HG03135 (cell line): ENCODE results near the gene FAM131C.
"Not testable (repeated sequence)": the region's sequence is repeated elsewhere in the genome, so short reads cannot be mapped to it uniquely, and the experiment has no call there.

ENCODE experiments used
- ATAC-seq: cut with Tn5 transposase; IDR thresholded peaks from one replicate; pipeline ENCODE4 v1.9.1; 2021; ENCODE audit warnings: mild to moderate bottlenecking, moderate library complexity; ENCODE audit not compliant: unreplicated experiment

Gene FAM131C

DNA sequence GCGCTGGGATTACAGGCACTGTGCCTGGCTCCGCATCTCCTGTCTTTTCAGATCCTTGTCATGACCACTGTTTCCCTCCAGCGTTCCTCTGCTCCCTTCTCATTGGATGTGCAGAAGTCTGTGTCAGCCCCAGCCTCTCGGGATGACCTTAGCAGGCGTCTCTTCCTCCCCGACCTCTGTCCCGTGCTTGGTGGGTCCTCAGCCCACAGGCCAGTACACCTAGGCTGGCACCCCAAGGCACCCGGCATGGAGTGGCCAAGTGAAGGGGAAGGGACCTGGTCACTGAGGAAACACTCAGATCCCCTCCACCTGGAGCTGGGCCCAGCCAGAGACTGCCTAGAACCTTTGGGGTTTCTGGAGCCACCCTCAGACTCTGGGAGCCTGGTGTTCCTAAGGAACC, 32.3 kb downstream of the FAM131C start:
- no peak for ATAC-seq

DNA sequence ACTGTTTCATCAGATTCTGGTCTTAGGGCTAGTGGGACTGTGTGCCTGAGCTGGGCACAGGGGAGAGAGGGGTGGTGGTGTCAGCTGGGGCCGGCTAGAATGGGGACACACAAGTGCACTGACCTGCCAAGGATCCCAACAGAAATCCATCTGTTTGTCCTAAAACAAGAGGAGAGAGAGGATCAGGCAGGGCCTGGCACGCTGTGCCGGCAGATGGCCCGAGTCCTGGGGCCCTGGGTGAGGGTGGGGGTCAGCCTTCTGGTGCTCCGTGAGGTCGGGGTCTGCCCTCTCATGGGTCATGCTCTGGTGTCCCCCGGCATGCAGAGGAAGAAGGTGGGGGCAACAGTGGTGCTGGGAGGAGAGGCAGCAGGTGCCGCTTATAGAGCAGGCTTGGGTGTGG, 33.6 kb downstream of the FAM131C start:
- ATAC-seq: not testable (repeated sequence)

DNA sequence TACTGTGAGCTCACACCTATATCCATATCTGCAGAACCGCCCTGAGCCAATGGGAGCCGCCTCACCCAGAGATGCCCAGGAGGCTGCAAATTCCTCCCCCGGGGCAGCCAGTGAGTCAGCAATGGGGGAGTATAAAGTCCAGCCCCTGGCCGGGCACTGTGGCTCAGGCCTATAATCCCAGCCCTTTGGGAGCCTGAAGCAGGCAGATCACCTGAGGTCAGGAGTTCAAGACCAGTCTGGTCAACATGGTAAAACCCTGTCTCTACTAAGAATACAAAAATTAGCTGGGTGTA, 34.9 kb downstream of the FAM131C start:
- ATAC-seq: no peak

GRCh38 chr1:16036461-16036860, 37.0 kb downstream of the FAM131C start:
- not testable (repeated sequence) for ATAC-seq

GRCh38 chr1:16033103-16033632, 40.3 kb downstream of the FAM131C start:
- ATAC-seq: not testable (repeated sequence)

DNA sequence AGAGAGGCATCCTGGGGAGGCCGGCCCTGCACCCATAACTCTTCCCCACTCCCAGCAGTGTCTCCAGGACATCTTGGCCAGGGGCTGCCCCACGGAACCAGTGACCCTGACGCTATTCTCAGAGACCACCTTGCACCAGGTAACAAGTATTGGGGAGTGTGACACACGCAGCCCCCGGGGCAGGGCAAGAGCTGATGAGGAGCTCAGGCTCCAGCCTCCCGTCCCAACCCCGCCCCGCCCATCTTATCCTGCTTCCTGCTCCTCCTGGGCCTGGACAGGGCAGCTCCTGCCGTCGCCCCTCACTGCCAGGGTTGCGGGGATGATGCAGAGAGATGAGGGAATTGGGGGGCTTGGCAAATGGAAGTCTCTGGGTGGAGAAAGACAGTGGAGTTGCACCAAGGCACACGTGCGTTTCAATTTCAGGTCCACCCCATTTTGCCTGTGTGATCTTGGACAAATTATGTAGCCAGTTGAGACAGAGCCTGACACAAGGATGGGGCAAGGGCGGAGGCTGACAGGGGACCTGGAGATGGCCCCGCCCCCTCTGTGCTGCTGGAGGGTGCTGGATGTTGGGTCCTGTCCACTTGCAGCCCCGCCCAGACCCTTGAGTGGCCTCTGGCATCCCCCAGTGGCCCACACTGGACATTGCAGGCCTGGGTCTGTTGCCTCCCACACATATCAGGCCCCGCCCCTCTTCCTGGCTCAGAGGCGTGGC, 40.9 kb downstream of the FAM131C start:
- ATAC-seq: peak; percentile 54

DNA sequence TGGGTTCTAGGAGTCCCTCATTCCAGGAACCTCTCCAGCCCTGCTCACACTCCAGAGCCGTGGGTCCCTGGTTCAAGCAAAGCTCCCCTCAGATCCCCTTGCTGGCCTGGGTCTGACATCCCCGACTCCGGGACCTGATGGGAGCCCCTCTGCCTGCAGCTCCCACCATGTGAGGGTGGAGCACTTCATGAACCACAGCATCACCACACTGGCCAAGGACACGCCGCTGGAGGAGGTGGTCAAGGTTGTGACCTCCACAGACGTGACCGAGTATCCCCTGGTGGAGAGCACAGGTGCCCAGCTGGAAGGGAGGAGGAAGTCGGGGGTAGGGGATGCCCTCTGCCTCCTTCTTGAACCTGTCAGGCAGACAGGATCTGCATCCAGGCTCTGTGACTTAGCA, 41.9 kb downstream of the FAM131C start:
- no peak for ATAC-seq

DNA sequence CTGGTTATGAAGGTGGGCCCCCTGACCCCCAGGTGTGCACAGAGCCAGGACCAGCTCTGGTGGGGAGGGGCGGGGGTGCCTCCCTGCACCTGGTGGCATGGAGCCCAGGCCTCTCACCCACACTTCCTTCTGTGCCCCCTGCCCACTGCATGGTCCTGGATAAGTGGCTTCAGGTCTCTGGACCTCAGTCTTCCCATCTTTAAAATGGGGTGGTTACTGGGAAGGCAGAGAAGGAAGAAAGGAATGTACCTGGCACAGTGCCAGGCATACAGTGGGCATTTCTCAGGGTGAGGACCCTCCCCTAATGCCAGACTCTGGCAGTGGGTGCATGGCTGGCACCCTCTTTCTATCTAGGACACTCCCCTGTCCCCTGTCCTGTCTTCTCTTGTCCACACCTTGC, 44.2 kb downstream of the FAM131C start:
- ATAC-seq: no peak

DNA sequence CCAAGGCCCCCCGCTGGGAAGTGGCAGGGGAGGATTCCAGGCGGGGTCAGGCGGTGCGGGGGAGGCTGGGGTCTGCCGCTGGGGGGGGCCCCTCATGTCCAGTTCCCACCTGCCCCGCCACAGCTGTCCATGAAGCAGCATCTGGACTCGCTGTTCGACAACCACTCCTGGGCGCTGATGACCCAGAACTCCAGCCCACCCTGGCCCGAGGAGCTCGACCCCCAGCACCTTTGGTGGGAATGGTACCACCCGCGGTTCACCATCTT, 44.5 kb downstream of the FAM131C start:
- not testable (repeated sequence) for ATAC-seq

DNA sequence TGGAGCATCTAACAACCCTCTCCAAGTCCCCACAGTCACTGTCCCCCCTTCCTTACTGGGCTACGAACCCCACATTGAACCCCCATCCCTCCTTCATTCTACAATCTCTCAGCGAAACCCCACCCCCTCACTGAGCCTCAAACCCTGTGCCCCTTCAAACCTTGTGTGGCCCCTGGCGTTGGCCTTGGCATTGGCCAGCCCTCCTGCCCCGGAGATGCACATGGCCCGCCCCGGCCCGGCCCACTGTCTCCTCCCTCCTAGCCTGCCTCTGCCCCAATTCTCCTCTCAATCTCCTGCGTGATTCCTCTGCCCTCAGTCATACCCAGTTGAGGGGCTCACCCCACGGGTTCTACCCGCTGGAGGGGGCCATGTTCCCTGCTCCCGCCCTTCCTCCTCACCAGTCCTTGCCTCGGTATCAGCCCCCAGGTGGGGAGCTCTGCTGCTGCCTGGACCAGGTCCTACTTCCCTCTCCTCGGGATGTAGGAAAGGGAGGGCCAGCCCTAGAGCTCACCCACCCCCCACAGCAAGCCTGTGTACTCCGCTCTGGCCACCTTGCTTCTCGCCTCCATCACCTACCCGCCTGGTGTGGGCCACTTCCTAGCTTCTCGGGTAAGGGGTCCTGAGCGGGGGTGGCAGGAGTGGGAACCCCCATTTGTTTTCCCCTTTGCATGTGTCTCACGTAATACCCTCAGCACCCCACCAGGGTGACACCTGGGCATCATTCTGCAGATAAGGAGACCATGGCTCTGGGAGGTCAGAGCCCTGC, 45.0 kb downstream of the FAM131C start:
- ATAC-seq: no peak

- ATAC-seq: no peak
These were observed 46.5 kb downstream of the FAM131C start for GRCh38 chr1:16026723-16027484.

DNA sequence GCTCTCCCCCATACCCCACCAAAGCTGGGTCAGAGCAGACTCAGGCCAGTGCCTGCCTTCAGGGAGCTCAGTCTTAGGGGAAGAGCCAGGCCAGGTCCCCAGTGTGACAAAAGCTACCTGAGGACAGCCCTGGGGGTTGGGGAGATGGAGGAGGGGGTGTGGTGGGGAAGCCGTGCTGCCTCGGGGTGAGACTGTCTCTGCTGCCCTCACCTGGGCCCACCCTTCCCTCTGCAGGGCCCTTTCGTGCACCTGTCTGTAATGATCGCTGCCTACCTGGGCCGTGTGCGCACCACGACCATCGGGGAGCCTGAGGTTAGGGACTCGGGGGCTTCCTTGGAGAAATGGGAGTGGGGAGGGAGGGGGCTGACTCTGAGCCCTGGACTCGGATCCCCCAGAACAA, 47.1 kb downstream of the FAM131C start:
- not testable (repeated sequence) for ATAC-seq

DNA sequence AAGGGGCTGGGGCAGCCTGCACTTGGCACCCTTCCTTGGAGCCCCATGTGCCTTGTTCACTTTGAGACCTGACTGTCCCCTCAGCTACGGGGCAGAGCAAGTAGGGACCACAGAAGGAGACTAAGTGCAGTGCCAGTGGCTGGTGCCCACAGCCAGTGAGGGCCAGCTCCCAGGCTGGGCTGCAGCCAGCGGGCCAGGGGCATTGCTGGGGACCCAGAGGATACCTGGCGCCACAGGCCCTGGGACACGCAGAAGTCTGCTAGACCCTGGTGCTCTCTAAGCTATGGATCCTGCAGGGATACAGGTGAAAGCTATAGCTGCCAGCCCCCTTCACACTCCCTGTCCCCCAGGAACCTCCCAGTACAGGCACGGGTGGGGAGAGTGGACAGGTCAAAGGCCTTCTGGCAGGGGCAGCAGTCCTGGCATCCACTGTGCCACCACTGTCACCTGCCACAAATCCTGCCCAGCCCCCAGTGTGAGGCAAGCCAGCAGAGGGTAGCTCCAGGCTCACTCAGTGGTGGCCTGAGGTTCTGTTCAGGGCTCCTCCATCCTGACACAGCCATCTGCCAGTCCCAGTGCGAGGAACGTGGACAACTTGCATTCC, 50.3 kb downstream of the FAM131C start:
- no peak for ATAC-seq

DNA sequence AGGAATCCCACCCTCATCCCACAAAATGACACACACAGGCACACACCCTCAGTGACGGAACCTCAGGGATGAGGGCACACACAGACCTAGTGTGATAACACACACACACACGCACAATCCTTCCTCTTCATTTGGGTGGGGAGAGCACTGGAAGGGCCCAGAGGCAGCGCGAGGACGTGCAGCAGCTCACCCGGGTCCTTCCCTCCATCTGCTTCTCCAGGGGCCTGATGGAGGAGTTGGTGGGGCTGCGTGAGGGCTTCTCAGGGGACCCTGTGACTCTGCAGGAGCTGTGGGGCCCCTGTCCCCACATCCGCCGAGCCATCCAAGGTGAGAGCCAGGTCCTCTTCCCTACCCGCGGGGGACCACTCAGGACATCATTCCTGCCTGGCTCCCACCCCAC, 51.1 kb downstream of the FAM131C start:
- ATAC-seq: no peak

DNA sequence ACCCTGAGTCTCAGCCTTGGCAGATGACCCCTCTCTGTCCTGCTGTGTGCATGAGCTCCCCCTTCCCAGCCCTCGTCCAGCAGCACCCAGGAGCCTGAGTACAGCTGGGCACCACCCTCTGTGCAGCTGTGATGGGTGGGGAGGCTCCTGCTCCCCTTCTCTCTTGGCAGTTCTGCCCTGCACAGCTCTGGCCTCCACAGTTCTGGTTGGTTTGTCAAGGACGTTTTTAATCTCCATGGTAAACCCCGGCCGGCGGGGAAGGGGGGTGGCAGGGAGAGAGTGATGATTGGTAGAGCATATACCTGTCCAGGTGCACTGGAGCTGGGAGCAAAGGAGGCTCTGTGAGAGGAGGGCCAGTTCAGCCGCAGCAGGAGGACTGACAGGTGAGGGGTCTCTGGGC, 51.8 kb downstream of the FAM131C start, which contains the start of gene CLCNKA:
TSS of gene CLCNKA (plus strand) at position 356 of the 400 bp plus-strand sequence. CDS start 584 bp downstream, outside the sequence.
- ATAC-seq: no peak

DNA sequence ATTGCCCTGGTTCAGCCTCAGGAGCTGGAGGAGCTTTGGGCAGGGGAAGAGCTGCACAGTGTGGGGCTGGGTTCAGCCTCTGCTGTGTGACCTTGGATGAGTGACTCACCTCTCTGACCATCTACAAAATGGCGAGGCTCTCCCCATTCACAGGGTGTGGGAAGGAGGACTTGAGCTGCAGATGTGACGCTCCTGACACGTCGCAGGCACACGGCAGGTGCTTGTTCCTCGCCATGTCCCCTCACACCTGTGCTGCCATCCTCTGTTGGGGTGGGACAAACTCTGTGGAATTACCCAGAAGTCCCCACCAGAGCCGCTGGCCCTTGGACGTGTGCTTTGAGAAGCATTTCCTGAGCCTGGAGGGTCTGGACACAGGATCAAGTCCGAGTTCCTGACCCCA, 52.6 kb downstream of the FAM131C start:
- not testable (repeated sequence) for ATAC-seq

DNA sequence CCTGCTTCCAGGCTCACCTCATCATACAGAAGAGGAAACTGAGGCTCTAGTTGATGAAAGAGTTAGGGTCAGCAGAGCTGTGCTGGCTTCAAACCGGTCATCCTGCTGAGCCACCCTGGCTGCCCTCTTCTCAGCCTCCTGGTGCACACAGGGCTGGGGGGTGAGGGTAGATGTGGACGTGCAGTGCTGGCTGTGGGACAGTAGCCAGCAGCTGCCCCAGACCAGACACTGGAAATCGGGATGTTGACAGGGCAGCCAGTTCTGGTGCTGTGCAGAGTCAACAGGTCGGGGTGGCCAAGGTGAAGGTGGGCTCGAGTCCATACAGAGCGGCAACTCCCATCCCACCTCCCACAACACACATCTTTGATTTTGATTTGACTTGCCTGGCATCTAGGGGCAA, 53.1 kb downstream of the FAM131C start:
- no peak for ATAC-seq

DNA sequence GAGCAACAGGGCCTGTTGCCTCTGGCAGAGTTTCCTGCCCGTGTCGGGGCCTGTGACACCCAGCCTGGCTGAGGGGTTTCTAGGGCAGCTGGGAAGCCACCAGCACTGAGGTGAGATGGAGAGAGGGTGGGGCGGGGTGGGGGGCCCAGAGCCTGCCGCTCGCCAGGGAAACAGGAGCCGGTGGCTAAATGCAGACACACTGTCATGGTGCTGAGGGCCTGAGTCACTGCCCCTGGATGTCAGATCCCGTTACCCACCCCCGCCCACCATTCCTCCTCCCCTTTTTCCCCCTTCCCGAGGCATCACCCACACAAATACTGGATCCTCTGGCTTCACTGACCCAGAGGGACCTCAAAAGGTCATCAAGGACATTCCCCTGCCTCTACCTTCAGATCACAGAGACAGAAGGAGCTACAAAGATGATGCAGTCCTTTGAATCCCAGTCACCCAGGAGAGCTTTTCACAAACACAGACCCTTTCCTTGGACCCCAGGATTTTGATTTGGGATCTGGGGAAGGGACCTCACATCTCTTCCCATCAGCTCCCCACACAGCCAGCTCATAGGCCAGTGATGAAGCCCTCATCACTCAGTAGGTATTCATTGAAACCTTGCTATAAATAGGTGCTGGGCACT, 53.7 kb downstream of the FAM131C start:
- no peak for ATAC-seq

- ATAC-seq: no peak
These were observed 54.5 kb downstream of the FAM131C start for GRCh38 chr1:16018749-16019643.

- no peak for ATAC-seq
These were observed 55.1 kb downstream of the FAM131C start for GRCh38 chr1:16018308-16018707.
